HG02943 (cell line): Measurements from ENCODE around the gene CRHR2.

Source experiments
- ATAC-seq: cut with Tn5 transposase; IDR thresholded peaks from one replicate; pipeline ENCODE4 v1.9.1; 2021; ENCODE audit warnings: mild to moderate bottlenecking, low read depth, moderate library complexity; ENCODE audit not compliant: unreplicated experiment

CRHR2 gene

DNA sequence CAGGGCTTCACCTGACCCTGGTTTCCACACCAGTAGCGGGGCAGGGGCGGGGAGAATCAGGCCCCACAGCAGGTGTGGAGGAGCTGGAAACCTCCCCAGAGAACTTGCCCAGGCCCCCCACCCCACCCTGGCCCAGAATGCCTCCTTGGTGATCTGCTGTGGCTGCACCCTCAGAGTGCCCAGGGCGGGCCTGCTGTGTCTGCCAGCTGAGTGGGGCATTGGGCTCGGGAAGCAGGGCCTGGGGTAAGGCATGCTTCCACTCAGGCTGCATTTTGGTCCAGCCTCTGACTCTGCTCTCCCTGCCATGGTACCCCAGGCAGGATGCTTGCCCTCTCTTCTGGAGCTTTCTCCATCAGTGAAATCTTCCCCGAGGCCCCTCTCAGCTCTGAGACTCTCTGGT, 1.1 kb upstream of the CRHR2 start:
- ATAC-seq, result no peak

DNA sequence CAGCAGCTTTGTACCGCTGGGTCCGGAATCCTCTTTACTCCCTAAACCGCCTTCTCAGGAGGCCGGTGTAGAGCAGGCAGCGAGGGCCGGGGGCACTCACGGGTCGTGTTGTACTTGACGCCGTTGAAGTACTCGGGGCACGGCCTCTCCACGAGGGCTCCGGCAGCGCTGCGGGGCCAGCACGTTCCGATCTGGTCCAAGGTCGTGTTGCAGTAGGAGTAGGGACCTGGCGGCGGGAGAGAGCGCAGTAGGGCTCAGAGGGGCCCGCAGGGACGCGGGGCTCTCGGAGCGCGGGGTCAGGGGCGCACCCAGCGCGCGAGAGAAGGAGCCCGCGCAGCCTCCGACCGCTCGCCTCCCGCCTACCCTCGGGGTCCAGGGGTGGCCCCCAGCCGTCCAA, 443 bp downstream of the CRHR2 start:
- no peak for ATAC-seq

DNA sequence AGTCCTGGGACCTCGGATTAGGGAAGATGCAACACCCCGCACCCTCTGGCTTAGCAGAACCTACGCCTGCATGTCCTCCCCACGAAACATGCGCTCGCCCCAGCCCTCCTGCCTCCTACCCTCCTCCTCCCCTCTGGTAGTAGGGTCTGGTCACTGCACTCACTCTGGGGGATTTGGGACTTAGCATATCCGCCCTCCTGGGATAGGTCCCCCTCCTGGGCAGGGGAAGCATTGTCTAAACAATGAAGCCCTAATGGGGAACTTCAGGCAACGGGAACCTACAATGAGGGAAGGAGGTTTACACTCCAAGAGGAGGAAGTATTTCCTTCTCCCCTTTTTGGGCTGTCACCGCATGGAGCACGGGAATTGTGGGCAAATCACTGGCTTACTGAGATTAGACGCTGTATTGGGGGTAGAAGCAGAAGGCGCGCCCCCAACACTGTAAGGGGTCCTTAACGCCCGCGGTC, 892 bp downstream of the CRHR2 start:
- no peak for ATAC-seq

DNA sequence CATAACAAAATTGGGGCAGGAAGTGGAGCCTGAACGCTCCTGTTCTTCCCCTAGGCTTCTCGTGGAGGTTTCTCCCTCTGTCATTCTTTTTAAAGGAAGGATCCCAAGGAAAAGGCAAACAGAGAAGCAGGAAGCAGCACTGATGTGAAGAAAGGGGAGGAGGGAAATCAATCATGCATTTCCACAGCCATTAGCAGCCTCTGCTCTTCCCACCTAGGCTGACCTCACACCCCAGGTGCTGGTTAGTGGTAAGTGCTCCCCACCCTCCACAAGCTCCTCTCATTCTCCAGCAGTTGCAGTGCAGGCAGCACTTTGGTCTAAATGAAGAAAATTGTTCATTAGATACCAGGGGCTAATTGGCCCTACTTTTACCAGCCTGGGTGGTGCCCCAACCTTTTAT, 2.6 kb downstream of the CRHR2 start:
- ATAC-seq, result no peak

DNA sequence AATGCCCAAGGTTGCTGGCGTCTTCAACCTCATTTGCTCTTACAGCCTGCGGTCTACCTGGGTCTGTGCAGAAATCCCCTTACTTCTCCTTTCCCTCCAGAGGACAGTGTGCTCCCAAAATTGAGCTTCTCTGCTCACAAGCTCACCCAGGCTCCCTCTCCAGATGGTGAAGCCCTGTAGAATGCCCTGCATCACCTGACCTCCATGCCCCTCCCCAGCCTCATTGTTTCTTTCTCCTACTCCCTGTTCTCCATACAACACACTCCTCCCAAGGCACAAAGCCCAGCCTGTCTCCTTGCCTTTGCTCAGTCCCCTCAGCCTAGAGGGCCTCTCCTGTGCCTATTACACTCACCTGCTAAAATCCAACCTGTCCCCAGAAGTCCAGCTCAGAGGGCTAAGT, 3.5 kb downstream of the CRHR2 start:
- ATAC-seq, result no peak

DNA sequence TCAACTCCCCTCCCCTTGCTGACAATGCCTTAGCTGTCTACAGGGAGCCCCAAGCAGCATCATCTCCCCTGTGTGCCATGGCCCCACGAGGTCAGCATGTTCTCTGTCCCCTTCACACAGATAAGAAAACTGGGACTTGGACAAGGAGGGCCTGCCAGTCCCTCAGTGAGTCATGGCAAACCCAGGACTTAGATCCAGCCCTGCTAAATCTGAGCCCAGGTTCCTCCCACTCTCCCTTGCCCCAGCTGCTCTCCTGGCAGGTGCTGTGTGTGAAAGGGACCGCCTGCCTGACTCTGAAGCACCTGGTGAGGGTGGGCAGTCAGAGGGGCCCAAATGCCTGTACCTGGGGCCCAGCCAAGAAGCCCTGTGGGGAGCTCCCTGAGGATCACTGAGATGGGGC, 7.4 kb downstream of the CRHR2 start:
- no peak for ATAC-seq

DNA sequence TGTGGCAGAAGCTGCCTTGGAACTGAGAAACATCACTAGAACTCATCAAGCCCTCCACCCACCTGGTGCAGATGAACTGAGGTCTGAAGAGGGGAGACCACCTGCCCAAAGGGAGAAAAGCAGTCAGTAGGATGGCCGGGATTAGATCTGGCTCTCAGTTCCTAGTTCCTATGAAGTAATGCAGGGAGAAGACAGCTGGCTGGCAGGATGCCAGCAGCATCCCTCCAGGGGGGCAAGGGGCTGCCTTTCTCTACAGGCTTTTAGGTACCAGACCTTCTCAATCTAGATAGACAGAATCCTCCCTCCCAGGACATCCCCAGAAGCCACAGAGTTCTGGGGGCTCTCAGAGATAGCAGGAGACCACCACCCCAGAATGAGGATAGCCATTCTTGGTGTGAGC, 7.8 kb downstream of the CRHR2 start:
- no peak for ATAC-seq

DNA sequence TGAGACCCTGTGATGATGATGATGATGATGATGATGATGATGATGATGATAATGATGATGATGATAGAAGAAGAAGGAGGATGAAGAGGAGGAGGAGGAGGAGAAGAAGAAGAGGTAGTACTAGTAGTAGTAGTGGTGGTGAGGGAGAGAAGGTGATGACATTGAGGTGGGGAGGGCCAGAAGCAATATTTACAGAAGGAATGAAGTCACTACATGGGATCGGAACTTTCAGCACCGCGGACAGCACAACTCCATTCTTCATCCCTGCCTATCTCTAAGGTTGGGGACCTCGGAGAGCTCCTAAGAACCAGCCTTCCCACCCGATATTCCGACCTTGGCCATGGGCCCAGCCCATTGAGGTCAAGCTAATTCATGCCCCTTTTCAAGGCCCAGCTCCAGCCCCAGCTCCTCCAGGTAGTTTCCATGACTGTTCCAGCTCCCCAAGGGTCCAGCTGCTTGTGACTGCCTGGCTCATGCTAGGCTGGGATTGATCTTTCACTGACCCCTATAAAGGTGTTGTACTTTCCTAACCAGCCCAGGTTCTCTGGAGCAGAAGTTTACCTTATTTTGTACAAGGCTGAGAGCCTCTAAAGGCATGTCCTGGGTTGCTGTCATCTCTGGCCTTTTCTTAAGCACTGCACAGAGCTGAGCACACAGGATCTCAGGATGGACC, 10.3 kb downstream of the CRHR2 start:
- ATAC-seq, result no peak

DNA sequence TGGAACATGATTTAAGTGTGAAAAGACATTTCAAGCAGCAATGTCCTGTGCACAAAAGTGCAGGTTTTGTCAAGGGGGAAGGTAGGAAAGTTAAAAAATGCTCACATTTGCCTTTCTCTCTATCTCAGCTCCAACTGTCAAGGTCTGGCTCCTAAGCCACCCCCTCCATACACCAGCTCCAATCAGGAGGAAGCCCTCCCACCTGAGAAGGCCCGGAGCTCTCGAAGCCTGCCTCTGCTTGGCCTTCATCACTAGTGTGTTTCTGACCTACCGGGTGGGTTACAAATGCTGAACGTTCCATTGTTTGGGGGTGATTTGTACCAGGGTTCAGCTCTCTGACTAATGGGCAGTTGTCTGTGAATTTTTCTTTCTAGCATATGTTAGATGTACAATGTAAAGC, 14.2 kb downstream of the CRHR2 start:
- ATAC-seq, result no peak

DNA sequence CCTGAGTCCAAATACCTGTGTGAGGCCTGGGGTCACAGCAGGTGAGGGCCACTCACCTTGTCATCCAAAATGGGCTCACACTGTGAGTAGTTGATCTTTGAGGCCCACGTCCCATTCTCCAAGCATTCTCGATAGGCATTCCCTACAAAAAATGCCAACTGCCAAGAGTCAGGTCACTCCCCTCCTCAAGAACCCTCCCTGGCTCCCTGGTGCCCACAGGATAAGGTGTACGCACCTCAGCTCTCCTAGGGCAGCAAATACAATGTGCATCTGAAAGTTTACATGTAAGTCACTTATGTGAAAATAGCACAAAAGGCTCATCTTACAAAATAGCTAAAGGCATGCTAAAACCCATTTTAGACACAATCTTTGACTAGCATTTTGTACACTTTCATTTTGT, 15.1 kb downstream of the CRHR2 start:
- no peak for ATAC-seq

DNA sequence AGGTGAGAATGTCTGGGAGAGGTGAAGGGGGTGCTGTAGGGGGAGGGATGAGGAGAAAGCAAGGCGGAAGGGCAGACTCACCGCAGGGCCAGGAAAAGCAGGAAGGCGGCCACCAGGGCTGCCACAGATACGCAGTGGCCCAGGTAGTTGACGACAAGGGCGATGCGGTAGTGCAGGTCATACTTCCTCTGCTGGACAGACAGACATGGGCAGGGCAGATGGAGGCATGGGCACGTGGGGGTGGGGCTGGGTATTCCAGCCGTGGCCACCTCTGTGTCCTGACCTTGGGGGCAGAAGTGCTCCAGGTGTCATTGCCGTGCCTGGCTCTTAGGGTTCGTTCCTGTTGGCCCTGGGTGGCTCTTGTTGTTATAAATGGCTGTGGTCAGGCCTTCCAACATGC, 16.8 kb downstream of the CRHR2 start:
- no peak for ATAC-seq

DNA sequence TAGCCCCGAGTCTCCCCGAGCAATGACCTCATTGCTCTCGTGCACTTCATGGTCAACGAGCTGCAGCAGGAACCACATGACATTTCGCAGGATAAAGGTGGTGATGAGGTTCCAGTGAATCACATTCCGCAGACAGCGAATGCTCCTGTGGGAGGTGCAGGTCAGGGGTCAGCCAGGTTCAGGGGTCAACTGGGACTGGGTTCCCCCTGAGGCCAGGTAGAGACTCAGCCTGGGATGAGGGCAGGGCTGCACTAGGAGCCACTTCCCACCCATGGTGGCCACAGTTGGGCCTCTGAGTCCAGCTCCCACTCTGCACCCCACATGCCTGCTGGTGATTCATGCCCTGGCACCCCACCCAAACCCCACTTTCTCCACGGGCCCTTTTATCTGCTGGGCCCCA, 17.2 kb downstream of the CRHR2 start:
- ATAC-seq, result no peak

DNA sequence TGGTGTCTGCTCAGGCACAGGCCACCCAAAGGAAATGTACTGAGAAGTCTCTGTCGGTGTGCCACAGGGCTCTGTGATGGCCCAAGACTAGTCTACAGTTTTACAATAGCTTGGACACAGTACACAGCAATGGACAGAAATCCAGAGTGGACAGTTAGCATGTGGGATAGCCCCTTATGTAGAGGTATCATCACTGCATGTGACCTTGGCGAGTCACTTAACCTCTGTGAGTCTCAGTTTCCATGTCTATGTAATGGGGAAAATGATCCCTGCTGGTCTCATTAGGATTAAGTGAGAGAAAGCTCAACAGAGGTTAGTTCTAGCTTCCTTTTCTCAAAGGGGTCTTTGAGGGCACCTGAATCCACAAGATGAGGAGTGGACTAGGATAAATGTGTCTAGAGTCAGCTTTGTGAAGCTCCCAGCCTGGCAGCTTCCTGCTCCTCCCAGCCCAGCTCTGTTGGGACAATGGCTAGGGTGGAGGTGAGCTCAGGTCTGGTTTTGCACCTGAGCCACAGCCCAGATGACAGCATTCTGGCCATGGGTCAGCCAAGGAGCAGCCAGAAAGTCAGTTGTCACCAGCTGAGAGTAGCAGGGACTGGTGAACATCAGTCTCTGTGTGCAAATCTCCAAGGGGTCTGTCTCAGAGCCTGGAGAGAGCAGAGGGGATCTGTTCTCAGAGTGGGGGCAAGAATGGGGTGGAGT, 17.9 kb downstream of the CRHR2 start:
- no peak for ATAC-seq

DNA sequence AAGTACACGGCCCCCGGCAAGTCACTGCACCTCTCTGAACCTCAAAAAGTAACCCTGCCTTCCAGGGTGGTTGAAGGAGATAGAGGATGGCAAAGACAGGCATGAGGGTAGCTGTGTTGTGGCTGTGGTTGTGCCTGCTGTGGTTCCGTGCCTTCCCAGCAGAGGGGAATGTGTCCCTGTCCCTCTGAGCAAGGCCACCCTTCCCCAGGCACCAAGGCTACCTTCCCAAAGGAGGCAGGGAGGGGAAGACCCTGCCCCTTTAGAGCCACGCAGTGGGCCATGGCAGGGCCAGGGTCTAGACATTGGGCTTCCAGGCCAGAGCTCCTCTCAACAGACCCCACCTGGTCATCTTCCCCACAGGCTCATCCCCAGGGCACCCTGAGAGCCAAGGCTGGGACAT, 18.8 kb downstream of the CRHR2 start:
- no peak for ATAC-seq

DNA sequence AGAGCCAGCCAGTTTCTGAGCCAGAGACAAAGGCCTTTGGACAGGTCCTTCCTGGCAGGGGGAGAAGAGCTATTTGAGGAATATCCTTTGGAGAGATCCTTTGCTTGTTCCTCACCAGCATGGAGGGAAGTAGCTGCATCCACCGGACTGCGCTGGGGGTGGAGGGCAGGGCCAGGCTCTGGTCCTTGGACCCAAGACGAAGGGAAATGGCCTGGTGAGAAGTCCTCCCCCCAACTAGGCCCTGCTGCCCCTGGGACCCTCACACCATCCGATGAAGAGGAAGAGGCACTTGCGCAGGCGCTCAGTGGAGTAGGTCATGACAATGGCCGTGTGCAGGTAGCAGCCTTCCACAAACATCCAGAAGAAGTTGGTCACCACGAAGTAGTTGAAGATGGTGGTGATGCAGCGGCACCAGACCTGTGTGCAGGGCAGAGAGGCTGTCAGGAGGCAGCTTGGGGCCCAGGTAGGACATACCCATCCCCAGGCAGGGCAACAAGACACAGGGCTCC, 19.8 kb downstream of the CRHR2 start:
- no peak for ATAC-seq

DNA sequence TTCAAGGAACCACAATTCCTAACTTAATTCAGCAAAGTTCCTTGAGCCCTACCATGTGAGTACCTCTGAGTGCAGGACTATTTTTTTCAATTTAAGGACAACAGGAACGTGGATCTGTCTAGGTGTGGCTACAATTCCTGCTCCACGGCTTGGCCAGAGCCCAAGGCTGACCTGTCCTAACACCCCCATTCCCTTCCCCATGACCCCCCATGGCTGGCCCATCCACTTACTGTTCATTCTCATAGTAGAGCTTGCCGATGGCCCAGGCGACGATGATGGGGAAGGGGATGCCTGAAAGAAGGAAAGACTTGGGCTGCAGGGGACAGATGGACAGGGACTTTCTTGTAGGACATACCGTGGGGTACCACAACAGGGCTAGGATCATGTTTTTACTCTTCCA, 20.3 kb downstream of the CRHR2 start:
- ATAC-seq, result no peak

DNA sequence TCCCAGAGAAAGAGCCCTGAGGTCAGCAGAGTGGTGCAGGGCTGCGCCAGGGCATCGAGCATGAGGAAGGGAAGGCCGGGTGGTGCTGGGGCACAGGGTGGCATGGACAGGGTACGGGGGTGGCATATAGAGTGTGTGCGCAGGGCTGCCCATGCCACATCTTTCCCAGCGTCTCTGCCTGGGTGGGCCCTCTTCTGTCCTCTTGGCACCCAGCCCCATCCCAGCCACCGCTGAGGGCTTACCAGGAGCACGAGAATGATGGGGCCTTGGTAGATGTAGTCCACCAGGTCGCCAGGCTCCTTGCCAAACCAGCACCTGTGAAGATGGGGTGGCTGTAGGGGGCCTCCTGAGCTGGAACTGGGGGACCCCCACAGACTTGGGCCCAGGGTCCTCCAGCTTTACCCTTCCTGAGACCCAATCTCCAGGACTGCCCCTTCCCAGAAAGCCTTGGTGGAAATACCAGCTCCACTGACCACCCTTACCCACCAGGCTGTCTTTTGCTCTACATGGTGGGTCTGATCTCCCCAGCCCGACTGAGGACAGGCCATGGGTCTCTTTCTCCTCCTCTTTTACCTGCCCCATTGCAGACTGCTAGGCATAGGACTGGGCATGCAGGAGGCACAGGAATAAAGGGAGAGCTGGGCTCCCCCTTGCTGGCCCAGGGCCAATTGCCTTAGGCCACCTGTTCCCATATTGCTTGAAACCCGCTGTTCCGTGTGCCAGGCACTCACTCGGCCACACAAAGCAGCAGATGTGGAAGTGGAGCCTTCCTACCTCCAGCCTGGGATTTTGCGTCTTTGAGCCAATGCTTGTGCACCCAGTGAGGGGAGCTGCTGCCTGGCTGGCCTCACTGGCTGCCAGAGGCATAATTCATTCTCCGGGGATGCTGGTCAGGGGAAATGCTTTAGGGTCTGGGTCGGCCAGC, 21.7 kb downstream of the CRHR2 start:
- ATAC-seq, result no peak

DNA sequence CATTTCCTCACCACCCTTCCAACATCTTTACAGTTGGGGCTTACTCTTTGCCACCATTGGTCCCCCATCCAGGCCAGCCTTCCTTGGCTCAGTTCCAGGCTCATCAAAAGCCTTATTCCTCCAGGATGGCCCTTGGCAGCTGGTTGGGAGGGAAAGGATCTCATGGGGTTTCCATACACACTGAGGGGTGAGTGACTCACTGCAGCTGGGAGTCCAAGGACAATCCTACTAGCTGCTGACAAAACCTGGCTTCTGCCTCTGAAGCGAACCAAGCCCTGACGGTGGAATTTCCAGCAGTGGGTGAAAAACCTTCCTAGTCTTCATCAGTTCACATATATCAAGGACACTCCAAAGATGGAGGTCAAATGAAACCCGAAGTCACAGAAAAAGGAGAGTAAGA, 22.9 kb downstream of the CRHR2 start:
- ATAC-seq, result no peak

DNA sequence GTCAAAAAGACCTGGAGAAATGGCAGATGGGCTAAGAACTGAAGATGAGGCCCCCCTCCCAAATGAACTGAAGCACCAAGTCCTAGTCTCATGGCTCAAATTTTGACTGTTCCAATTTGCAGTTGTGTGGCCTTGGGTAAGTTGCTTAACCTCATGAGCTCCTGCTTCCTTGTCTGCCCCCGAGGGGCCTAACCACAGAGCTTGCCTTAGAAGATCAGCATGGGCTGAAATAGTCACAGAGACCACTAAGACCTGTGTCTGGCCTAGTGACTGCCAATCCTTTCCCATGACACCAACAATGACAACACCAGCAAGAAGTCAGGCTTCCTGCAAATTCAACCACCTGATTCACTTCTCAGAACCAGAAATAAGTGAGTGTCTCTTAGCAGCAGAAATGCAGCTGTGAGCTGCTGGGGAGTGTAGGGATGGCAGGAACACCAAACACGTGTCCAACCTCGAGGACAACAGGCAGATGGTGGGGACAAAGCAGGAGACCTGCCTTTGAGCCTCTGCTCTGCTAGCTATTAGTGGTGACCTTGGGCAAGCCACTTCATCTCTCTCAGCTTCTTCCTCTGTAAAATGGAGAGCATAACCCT, 23.7 kb downstream of the CRHR2 start:
- no peak for ATAC-seq

DNA sequence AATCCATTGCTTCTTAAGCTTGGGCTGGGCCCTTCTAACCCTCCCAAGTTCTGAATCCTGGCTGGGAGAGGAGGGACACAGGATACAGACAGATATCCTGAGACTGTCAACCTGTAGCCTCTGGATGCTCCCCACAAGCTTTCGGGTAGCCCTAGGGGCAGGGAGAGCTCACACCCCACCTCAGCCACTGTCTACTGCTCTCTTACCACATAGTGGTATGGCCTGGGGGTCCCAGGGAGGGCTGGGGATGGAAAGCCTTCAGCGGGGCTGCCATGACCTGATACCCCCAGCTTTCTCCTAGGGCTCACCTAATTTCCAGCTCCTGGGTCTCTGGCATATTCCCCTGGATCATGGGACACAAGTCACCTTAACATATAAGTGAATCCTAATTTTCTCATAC, 25.1 kb downstream of the CRHR2 start:
- ATAC-seq, result no peak
